Transverse colon (tissue), 4 donors: ENCODE results near the gene FSTL3. TPM values are rescaled to one million over a fixed set of nuclear protein-coding genes. Genes with fewer than 3 reads are reported as not detected.

Experiments
- DNase-seq: peaks from one replicate; pipeline ENCODE4 v3.0.0-alpha.2; 2019
- H3K27ac ChIP-seq, 4 donors: fragments of 200-600 bp; sonication (generic); 2 replicates each; pipeline ENCODE4 v1.5.1; 2016 to 2018; ENCODE audit warnings: inconsistent platforms in 4 of 4
- H3K27me3 ChIP-seq: fragments of 200-600 bp; sonication (generic); 2 replicates; pipeline ENCODE4 v1.5.1; 2017; ENCODE audit warnings: inconsistent platforms
- H3K36me3 ChIP-seq, 4 donors: fragments of 200-600 bp; sonication (generic); 2 replicates each; pipeline ENCODE4 v1.5.1; 2017 to 2019; ENCODE audit warnings: inconsistent platforms in 4 of 4
- H3K4me1 ChIP-seq, 4 donors: fragments of 200-600 bp; sonication (generic); 2 replicates each; pipeline ENCODE4 v1.5.1; 2017 to 2020; ENCODE audit warnings: inconsistent platforms in 4 of 4
- H3K4me3 ChIP-seq, 4 donors: fragments of 200-600 bp; sonication (generic); 1 replicate in 1 of 4; 2 replicates in 3 of 4; pipeline versions ENCODE4 v1.5.1 to v1.6.1; 2017 to 2019; ENCODE audit warnings: inconsistent platforms in 4 of 4
- H3K9me3 ChIP-seq, 2 donors: fragments of 200-600 bp; sonication (generic); 2 replicates each; pipeline ENCODE4 v1.5.1; 2017 to 2019; ENCODE audit warnings: inconsistent platforms in 2 of 2
- EP300 ChIP-seq: sonication (generic); formaldehyde crosslinking; IDR thresholded peaks from one replicate; pipeline ENCODE4 v1.6.1; 2017; ENCODE audit warnings: antibody characterized with exemption, low read depth
- POLR2A ChIP-seq: fragments of 450-650 bp; IDR thresholded peaks from one replicate; pipeline ENCODE4 v1.6.1; 2016; ENCODE audit warnings: antibody characterized with exemption, mild to moderate bottlenecking, moderate library complexity
- POLR2AphosphoS5 ChIP-seq, 3 donors: sonication (generic); formaldehyde crosslinking; IDR thresholded peaks; one replicate each; pipeline ENCODE4 v1.6.1; 2016; ENCODE audit warnings: antibody characterized with exemption in 3 of 3
- WGBS, 2 donors: methylation state at CpG; one replicate each; pipeline ENCODE4 v1.1.5; 2018; ENCODE audit warnings: low coverage in 1 of 2; 5-methylcytosine and 5-hydroxymethylcytosine counted together
- in situ Hi-C, 4 donors: fragments of 200-750 bp; cut with MboI; loops; one replicate each; pipeline versions ENCODE4 v1.15.0 to v1.15.1; 2017; ENCODE audit warnings: low sequenced_read_pairs in 3 of 4, low pct_ligation_motif_present in 1 of 4, low pct_unique_long_range_greater_than_20kb in 1 of 4
- intact Hi-C: fragments of 100-400 bp; cut with DNase I; formaldehyde crosslinking; loops from one replicate; pipeline ENCODE4 v1.15.1; 2023; ENCODE audit warnings: low total_unique reads
- total RNA-seq, 4 donors: library from RNA; depleted of rRNA; stranded (reverse); fragments of >200 nt; gene quantifications; one replicate each; pipeline ENCODE4 v1.1.0, GENCODE V29; 2016
- TF ChIP-seq, protein P1 (sequence below), 5 experiments: fragments of 200-600 bp in 3 of 5; fragments of 450-650 bp in 2 of 5; sonication (generic) in 3 of 5; IDR thresholded peaks; 1 replicate in 2 of 5; 2 replicates in 3 of 5; pipeline ENCODE4 v1.5.1; 2016 to 2017; ENCODE audit warnings: antibody characterized with exemption in 5 of 5, inconsistent platforms in 3 of 5, mild to moderate bottlenecking in 2 of 5, moderate library complexity in 1 of 5

The FSTL3 gene
- total RNA-seq, 4 donors from 2014 or later: 14.1 to 37.9 (median 31.2) TPM

GRCh38 chr19:640606-641189, 35.5 kb upstream of the FSTL3 start:
- no peaks in the 10 kb centered on the region for H3K9me3 ChIP-seq
- H3K4me1 ChIP-seq: peaks cover 8 to 14% (median 9%) of the 10 kb centered on the region in 4 donors
- in situ Hi-C loops (no loop called here), intact Hi-C loops (no loop called here)
- DNase-seq: no peak
- no peaks in the 10 kb centered on the region for H3K36me3 ChIP-seq
- H3K4me3 ChIP-seq: no peak overlapping the region
- H3K27me3 ChIP-seq: no peaks in the 10 kb centered on the region
- H3K27ac ChIP-seq: no peak overlapping the region
- 86% methylated on average over 30 of the region's 31 CpGs; no CpG with 5 or more reads in 1 of the 2 donors for WGBS, 2 donors
- TF ChIP-seq, protein P1, sequence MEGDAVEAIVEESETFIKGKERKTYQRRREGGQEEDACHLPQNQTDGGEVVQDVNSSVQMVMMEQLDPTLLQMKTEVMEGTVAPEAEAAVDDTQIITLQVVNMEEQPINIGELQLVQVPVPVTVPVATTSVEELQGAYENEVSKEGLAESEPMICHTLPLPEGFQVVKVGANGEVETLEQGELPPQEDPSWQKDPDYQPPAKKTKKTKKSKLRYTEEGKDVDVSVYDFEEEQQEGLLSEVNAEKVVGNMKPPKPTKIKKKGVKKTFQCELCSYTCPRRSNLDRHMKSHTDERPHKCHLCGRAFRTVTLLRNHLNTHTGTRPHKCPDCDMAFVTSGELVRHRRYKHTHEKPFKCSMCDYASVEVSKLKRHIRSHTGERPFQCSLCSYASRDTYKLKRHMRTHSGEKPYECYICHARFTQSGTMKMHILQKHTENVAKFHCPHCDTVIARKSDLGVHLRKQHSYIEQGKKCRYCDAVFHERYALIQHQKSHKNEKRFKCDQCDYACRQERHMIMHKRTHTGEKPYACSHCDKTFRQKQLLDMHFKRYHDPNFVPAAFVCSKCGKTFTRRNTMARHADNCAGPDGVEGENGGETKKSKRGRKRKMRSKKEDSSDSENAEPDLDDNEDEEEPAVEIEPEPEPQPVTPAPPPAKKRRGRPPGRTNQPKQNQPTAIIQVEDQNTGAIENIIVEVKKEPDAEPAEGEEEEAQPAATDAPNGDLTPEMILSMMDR (IDR thresholded peaks at IDR 0.05): no peak
- no peak for TF ChIP-seq POLR2A
- no peak for TF ChIP-seq POLR2AphosphoS5 (IDR thresholded peaks at IDR 0.05)
- no peak for TF ChIP-seq EP300

- intact Hi-C loops (no loop called here), in situ Hi-C loops (no loop called here)
- no peak for DNase-seq
- peaks cover 8 to 14% (median 9%) of the 10 kb centered on the region in 4 donors for H3K4me1 ChIP-seq
- WGBS, 2 donors: 52 to 64% methylated on average over 5 to 17 of the region's 17 CpGs
- H3K27me3 ChIP-seq: no peaks in the 10 kb centered on the region
- peaks cover 0 to 3% (median 0%) of the 10 kb centered on the region in 4 donors for H3K36me3 ChIP-seq
- H3K27ac ChIP-seq: no peak overlapping the region
- no peaks in the 10 kb centered on the region for H3K9me3 ChIP-seq
- no peak for TF ChIP-seq POLR2A
- no peak for TF ChIP-seq EP300
- TF ChIP-seq, protein P1 (IDR thresholded peaks at IDR 0.05): no peak
- no peak for TF ChIP-seq POLR2AphosphoS5 (IDR thresholded peaks at IDR 0.05)
- H3K4me3 ChIP-seq: no peak overlapping the region
Observed at GRCh38 chr19:641702-642101, 34.5 kb upstream of the FSTL3 start.

DNA sequence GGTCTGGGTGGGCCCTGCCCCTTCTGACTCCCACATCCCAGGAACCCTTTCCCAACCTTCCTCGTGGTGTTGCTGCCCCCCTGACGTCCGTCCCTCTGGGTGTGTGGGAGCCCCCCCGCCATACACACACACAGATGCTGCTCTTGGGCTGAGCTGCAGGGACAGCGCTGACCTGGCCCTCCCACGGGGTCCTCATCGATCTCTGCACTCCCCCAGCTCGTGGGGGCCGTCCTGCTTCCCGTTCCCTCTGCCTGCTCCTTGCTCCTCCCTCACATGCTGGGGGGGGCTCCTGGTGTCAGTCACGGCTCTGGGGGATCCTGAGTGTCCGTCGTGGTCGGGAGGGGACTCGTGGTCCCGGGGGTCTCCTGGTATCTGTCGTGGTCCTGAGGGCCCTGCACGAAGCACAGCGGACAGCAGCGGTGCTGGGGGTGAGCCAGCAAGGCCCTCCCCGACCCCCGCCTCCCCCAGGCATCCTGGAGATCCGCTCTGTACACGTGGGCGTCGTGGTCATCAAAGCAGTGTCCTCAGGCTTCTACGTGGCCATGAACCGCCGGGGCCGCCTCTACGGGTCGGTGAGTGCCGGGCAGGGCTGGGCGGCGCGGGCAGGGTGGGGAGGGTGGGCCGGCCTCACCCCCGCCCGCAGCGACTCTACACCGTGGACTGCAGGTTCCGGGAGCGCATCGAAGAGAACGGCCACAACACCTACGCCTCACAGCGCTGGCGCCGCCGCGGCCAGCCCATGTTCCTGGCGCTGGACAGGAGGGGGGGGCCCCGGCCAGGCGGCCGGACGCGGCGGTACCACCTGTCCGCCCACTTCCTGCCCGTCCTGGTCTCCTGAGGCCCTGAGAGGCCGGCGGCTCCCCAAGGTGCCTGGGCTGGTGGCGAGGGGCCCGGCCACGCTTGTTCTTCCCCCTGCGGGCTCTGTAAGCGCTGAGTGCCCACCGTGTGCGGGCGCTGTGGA, 33.1 kb upstream of the FSTL3 start:
- intact Hi-C loops: no loop called here
- TF ChIP-seq EP300: no peak
- TF ChIP-seq POLR2AphosphoS5 (IDR thresholded peaks at IDR 0.05): no peak
- no peak overlapping the region for H3K4me3 ChIP-seq
- H3K27me3 ChIP-seq: no peaks in the 10 kb centered on the region
- peaks cover 0 to 16% (median 8%) of the 10 kb centered on the region in 4 donors for H3K36me3 ChIP-seq
- in situ Hi-C loops: no loop called here
- peaks cover 8 to 14% (median 9%) of the 10 kb centered on the region in 4 donors for H3K4me1 ChIP-seq
- WGBS, 2 donors: 80% methylated on average over 47 of the region's 70 CpGs; no CpG with 5 or more reads in 1 of the 2 donors
- DNase-seq: no peak
- no peak overlapping the region for H3K27ac ChIP-seq
- no peaks in the 10 kb centered on the region for H3K9me3 ChIP-seq

- WGBS, 2 donors: 88 to 91% methylated on average over 9 to 24 of the region's 24 CpGs
- no peak for DNase-seq
- H3K36me3 ChIP-seq: peaks cover 0 to 23% (median 13%) of the 10 kb centered on the region in 4 donors
- in situ Hi-C loops: no loop called here
- H3K9me3 ChIP-seq: no peaks in the 10 kb centered on the region
- intact Hi-C loops: no loop called here
- no peak overlapping the region for H3K27ac ChIP-seq
- TF ChIP-seq, protein P1 (IDR thresholded peaks at IDR 0.05): no peak
- TF ChIP-seq EP300 (no peak), POLR2A (no peak), POLR2AphosphoS5 (IDR thresholded peaks at IDR 0.05) (no peak)
- no peaks in the 10 kb centered on the region for H3K27me3 ChIP-seq
- H3K4me3 ChIP-seq: no peak overlapping the region
- H3K4me1 ChIP-seq: peaks cover 7 to 13% (median 9%) of the 10 kb centered on the region in 4 donors
Observed at GRCh38 chr19:643736-644135, 32.5 kb upstream of the FSTL3 start.
